Mucosa of descending colon (tissue), 3 donors: ENCODE measurements around the gene PDHX. TPM values are rescaled to one million over a fixed set of nuclear protein-coding genes. Genes with fewer than 3 reads are reported as not detected.

Experiments
- ATAC-seq: fragments of 200-7000 bp; cut with Tn5 transposase; one replicate; pipeline ENCODE4 v1.9.1; 2020; ENCODE audit warnings: mild to moderate bottlenecking, moderate library complexity
- DNase-seq, 3 donors: peaks; one replicate each; pipeline ENCODE4 v3.0.0-alpha.2; 2020
- H3K36me3 ChIP-seq: fragments of 200-600 bp; one replicate; pipeline ENCODE4 v1.8.0; 2021; ENCODE audit warnings: low read depth, mild to moderate bottlenecking
- H3K4me1 ChIP-seq: fragments of 200-600 bp; one replicate; pipeline ENCODE4 v1.8.0; 2021; ENCODE audit warnings: low read depth, mild to moderate bottlenecking
- H3K4me3 ChIP-seq: fragments of 200-600 bp; one replicate; pipeline ENCODE4 v1.8.0; 2021; ENCODE audit warnings: mild to moderate bottlenecking
- H3K9me3 ChIP-seq: fragments of 200-600 bp; one replicate; pipeline ENCODE4 v1.8.0; 2021; ENCODE audit warnings: mild to moderate bottlenecking
- CTCF ChIP-seq: fragments of 200-600 bp; IDR thresholded peaks from one replicate; pipeline ENCODE4 v1.8.0; 2022; ENCODE audit warnings: antibody characterized with exemption, mild to moderate bottlenecking
- intact Hi-C, 2 donors: fragments of 100-400 bp; cut with DNase I in 1 of 2; cut with micrococcal nuclease in 1 of 2; formaldehyde crosslinking; loops; one replicate each; pipeline versions ENCODE4 v1.11.0 to v1.11.1; 2022; cut with DNase I, micrococcal nuclease
- total RNA-seq, 3 donors: library from RNA; stranded (reverse); fragmentation: NEBNext Ultra II Directional in 2 of 3; extraction: Animal tissue kit (Norgen Biotek cat#: 25700) in 2 of 3; gene quantifications; one replicate each; pipeline versions ENCODE4 v1.2.1 to v1.2.4, GENCODE V29; 2021 to 2023
- donor health status: DM: no; HTN: no; CAD: no; lungs with moderate emphysema.
- donor health status: DM: no; HTN: no; CAD: no.
- donor health status: DM: no; HTN: yes; CAD: no.

PDHX gene
- total RNA-seq, 3 donors from 2014 or later, result 39.4 to 44.3 (median 42.1) TPM

- no peaks in the 10 kb centered on the region for H3K4me1 ChIP-seq
- H3K4me3 ChIP-seq, result no peak overlapping the region
- intact Hi-C loops, result no loop called here
- no peak for DNase-seq
- no peak for TF ChIP-seq CTCF
- ATAC-seq, result no peak
- no peaks in the 10 kb centered on the region for H3K36me3 ChIP-seq
- H3K9me3 ChIP-seq, result no peaks in the 10 kb centered on the region
These were observed 43.4 kb downstream of the PDHX start for GRCh38 chr11:34959770-34960169.

DNA sequence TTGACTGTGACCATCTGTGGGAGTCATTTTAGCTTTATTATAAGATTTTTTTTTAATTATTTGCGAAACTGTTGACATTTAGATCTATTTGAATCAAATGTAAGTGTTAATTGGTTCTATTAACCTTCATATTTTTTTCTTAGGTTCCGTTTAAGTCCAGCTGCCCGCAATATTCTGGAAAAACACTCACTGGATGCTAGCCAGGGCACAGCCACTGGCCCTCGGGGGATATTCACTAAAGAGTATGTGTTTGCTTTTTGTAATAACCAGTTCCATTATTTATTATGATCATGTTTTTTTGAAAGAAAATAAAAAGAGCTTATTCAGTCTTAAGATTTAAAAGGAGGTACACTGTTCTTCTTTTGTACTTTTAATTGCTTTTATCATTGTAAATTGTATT lies 43.9 kb downstream of the PDHX start:
- Histone ChIP-seq H3K36me3 (no peaks in the 10 kb centered on the region), H3K4me3 (no peak overlapping the region), H3K4me1 (no peaks in the 10 kb centered on the region), H3K9me3 (no peaks in the 10 kb centered on the region)
- DNase-seq (no peak), ATAC-seq (no peak)
- TF ChIP-seq CTCF, result no peak
- intact Hi-C loops, result no loop called here

DNA sequence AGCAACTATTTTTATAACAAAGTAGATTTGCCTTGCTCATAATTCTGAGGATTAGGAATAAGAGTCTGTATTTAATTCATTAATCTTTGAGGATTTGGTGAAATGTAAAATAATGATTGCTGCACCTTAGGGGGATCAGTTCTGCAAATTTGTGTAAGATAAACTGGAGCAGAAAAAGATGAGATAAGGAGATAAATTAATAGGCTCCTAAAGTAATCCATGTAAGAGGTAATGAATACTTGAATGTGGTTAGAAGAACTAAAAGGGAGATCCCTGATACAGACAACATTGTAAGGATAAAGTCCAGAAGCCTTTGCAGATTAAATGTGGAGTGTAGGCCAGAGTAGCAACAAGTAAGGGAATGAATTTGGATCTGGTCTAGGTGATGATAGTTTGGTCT lies 45.6 kb downstream of the PDHX start:
- intact Hi-C loops, result no loop called here
- Histone ChIP-seq H3K9me3 (no peaks in the 10 kb centered on the region), H3K4me1 (no peaks in the 10 kb centered on the region), H3K36me3 (no peaks in the 10 kb centered on the region), H3K4me3 (no peak overlapping the region)
- no peak for DNase-seq
- TF ChIP-seq CTCF, result no peak
- ATAC-seq, result no peak

- TF ChIP-seq CTCF, result no peak
- DNase-seq, result no peak
- Histone ChIP-seq H3K4me1 (no peaks in the 10 kb centered on the region), H3K36me3 (no peaks in the 10 kb centered on the region), H3K4me3 (no peak overlapping the region), H3K9me3 (no peaks in the 10 kb centered on the region)
- intact Hi-C loops, result no loop called here
- no peak for ATAC-seq
These were observed 46.9 kb downstream of the PDHX start for GRCh38 chr11:34963351-34963750.

DNA sequence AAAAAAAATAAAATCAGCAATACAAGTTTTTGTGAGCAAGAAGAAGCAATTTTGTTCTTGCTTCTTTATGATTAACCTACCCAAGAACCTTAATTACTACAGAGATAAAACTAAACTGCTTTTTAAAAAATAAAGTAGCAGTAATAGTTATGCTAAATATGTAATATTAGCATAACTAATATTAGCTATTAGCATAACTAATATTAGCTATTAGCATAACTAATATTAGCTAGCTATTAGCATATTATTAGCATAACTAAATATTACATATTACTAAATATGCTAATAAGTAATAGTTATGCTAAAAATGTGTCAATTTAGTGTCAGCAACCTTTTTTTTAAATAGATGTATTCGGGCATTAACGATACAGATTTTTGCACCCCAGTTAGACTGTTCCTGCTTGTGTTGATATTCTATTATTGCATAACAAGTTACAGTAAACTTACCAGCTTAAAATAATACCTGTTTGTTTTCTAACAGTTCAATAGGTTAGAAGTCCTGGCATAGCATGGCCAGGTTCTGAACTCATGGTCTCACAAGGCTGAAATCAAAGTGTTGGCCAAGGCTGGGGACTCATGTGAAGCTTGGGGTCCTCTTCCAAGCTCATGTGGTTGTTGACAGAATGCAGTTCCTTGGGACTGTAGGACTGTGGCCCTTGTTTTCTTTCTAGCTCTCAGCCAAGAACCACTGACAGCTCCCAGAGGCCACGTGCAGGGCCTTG lies 48.4 kb downstream of the PDHX start:
- DNase-seq (no peak), ATAC-seq (no peak)
- no peak overlapping the region for H3K4me3 ChIP-seq
- no peak for TF ChIP-seq CTCF
- no peaks in the 10 kb centered on the region for H3K4me1 ChIP-seq
- H3K9me3 ChIP-seq, result no peaks in the 10 kb centered on the region
- intact Hi-C loops, result no loop called here
- H3K36me3 ChIP-seq, result no peaks in the 10 kb centered on the region

- Histone ChIP-seq H3K4me3 (no peak overlapping the region), H3K36me3 (no peaks in the 10 kb centered on the region), H3K9me3 (no peaks in the 10 kb centered on the region), H3K4me1 (no peaks in the 10 kb centered on the region)
- DNase-seq, result no peak
- intact Hi-C loops, result no loop called here
- TF ChIP-seq CTCF, result no peak
- ATAC-seq, result no peak
These were observed 52.4 kb downstream of the PDHX start for GRCh38 chr11:34968862-34969261.
